Astrocyte (in vitro differentiated cells and primary cell): ENCODE results near the gene PIK3R1. TPM values are rescaled to one million over a fixed set of nuclear protein-coding genes. Genes with fewer than 3 reads are reported as not detected.
A peak's percentile ranks its signal among the peaks of the same experiment; 100 is the strongest.

Source experiments
- DNase-seq: peaks from one replicate; pipeline ENCODE4 v3.0.0-alpha.2; 2010; ENCODE audit warnings: low read depth
- FAIRE-seq: peaks from 2 replicates; lab custom pipeline; 2011; peaks lifted over from hg19 to GRCh38; lab: Jason Lieb, UNC
- H2AFZ ChIP-seq: 2 replicates; pipeline ENCODE4 v1.6.0; 2012; ENCODE audit warnings: low read depth, low read length, inconsistent platforms
- H3K27ac ChIP-seq: 2 replicates; pipeline ENCODE4 v1.5.1; 2011; ENCODE audit warnings: low read depth, low read length, inconsistent platforms
- H3K27me3 ChIP-seq: 2 replicates; pipeline ENCODE4 v1.6.0; 2011; ENCODE audit warnings: low read length, inconsistent platforms; ENCODE audit not compliant: insufficient read depth
- H3K36me3 ChIP-seq: 2 replicates; pipeline ENCODE4 v1.5.1; 2011; ENCODE audit warnings: low read length, inconsistent platforms; ENCODE audit not compliant: insufficient read depth
- H3K4me1 ChIP-seq: 2 replicates; pipeline ENCODE4 v1.5.1; 2011; ENCODE audit warnings: low read length, inconsistent platforms; ENCODE audit not compliant: insufficient read depth
- H3K4me2 ChIP-seq: 2 replicates; pipeline ENCODE4 v1.6.0; 2012; ENCODE audit warnings: low read length, inconsistent platforms
- H3K4me3 ChIP-seq: 2 replicates; pipeline ENCODE4 v1.5.1; 2011; ENCODE audit warnings: low read depth, mild to moderate bottlenecking, low read length, inconsistent platforms; ENCODE audit not compliant: insufficient read depth
- H3K79me2 ChIP-seq: 2 replicates; pipeline ENCODE4 v1.6.0; 2012; ENCODE audit warnings: mild to moderate bottlenecking, low read length, inconsistent platforms; ENCODE audit not compliant: insufficient read depth
- H3K9ac ChIP-seq: 2 replicates; pipeline ENCODE4 v1.6.0; 2012; ENCODE audit warnings: mild to moderate bottlenecking, low read length, inconsistent platforms
- H3K9me3 ChIP-seq: 2 replicates; pipeline ENCODE4 v1.5.1; 2012; ENCODE audit warnings: low read depth, mild to moderate bottlenecking, low read length, inconsistent platforms; ENCODE audit not compliant: insufficient read depth
- H4K20me1 ChIP-seq: 2 replicates; pipeline ENCODE4 v1.6.0; 2012; ENCODE audit warnings: low read length, inconsistent platforms; ENCODE audit not compliant: insufficient read depth
- H3K27ac Mint-ChIP-seq: one replicate; pipeline ENCODE4 v1.8.0; 2021; ENCODE audit warnings: mild to moderate bottlenecking, mixed read lengths; ENCODE audit not compliant: unreplicated experiment
- H3K27me3 Mint-ChIP-seq: one replicate; pipeline ENCODE4 v1.8.0; 2021; ENCODE audit warnings: low read depth, mixed read lengths; ENCODE audit not compliant: unreplicated experiment
- H3K36me3 Mint-ChIP-seq: one replicate; pipeline ENCODE4 v1.8.0; 2021; ENCODE audit warnings: low read depth, mixed read lengths; ENCODE audit not compliant: unreplicated experiment
- H3K4me1 Mint-ChIP-seq: one replicate; pipeline ENCODE4 v1.8.0; 2021; ENCODE audit warnings: low read depth, mixed read lengths; ENCODE audit not compliant: unreplicated experiment
- H3K4me3 Mint-ChIP-seq: one replicate; pipeline ENCODE4 v1.8.0; 2021; ENCODE audit warnings: mild to moderate bottlenecking, moderate library complexity, mixed read lengths; ENCODE audit not compliant: unreplicated experiment
- H3K9me3 Mint-ChIP-seq: one replicate; pipeline ENCODE4 v1.8.0; 2021; ENCODE audit warnings: mild to moderate bottlenecking, mixed read lengths; ENCODE audit not compliant: unreplicated experiment
- EZH2 ChIP-seq: IDR thresholded peaks from 2 replicates; pipeline ENCODE4 v1.6.1; 2012; ENCODE audit warnings: mild to moderate bottlenecking, low read length, inconsistent platforms; ENCODE audit not compliant: insufficient read depth
- total RNA-seq: library from RNA; stranded (reverse); gene quantifications from 2 replicates; pipeline ENCODE4 v1.2.1, GENCODE V29; 2021
- TF ChIP-seq, protein P1 (sequence below): IDR thresholded peaks from 2 replicates; pipeline ENCODE4 v1.5.1; 2011; ENCODE audit warnings: low read depth, mild to moderate bottlenecking, inconsistent platforms, low read length, moderate library complexity; ENCODE audit not compliant: insufficient read depth

PIK3R1 gene
- total RNA-seq, 1 donor from 2014 or later: 25.7 TPM

DNA sequence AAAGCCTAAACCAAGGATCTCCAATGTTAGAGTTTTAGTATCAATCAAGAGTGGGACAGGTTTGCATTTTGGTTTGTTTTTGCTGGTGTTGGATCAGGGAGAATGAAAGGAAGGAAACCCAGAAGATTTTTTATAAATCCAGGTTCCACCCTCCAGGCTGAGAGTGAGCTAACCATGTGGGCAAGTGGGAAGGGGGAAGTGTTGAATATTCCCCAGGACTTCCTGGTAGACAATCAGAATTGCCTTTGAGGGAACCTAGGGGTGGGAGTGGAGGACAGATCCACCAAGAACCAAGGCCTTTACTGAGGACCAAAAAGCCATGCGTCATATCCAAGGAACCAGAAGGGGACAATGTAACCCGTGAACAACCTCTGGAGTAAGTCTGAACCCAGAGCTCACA lies 33.5 kb upstream of the PIK3R1 start:
- Histone ChIP-seq H3K27me3 (no peaks in the 10 kb centered on the region), H3K9me3 (no peaks in the 10 kb centered on the region), H3K9ac (no peak overlapping the region), H3K27ac (no peak overlapping the region), H4K20me1 (no peaks in the 10 kb centered on the region), H3K4me1 (peaks cover under 1% of the 10 kb centered on the region), H3K36me3 (no peaks in the 10 kb centered on the region), H2AFZ (no peak overlapping the region), H3K4me3 (no peak overlapping the region), H3K4me2 (no peak overlapping the region), H3K79me2 (no peaks in the 10 kb centered on the region)
- H3K27me3 Mint-ChIP-seq: peaks cover 3% of the 10 kb centered on the region
- H3K27ac Mint-ChIP-seq: no peak overlapping the region
- H3K9me3 Mint-ChIP-seq: peaks cover 2% of the 10 kb centered on the region
- no peak for DNase-seq
- H3K4me3 Mint-ChIP-seq: no peak overlapping the region
- no peak for FAIRE-seq
- TF ChIP-seq, protein P1, sequence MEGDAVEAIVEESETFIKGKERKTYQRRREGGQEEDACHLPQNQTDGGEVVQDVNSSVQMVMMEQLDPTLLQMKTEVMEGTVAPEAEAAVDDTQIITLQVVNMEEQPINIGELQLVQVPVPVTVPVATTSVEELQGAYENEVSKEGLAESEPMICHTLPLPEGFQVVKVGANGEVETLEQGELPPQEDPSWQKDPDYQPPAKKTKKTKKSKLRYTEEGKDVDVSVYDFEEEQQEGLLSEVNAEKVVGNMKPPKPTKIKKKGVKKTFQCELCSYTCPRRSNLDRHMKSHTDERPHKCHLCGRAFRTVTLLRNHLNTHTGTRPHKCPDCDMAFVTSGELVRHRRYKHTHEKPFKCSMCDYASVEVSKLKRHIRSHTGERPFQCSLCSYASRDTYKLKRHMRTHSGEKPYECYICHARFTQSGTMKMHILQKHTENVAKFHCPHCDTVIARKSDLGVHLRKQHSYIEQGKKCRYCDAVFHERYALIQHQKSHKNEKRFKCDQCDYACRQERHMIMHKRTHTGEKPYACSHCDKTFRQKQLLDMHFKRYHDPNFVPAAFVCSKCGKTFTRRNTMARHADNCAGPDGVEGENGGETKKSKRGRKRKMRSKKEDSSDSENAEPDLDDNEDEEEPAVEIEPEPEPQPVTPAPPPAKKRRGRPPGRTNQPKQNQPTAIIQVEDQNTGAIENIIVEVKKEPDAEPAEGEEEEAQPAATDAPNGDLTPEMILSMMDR: no peak
- TF ChIP-seq EZH2: no peak
- peaks cover 8% of the 10 kb centered on the region for H3K4me1 Mint-ChIP-seq
- H3K36me3 Mint-ChIP-seq: no peaks in the 10 kb centered on the region

DNA sequence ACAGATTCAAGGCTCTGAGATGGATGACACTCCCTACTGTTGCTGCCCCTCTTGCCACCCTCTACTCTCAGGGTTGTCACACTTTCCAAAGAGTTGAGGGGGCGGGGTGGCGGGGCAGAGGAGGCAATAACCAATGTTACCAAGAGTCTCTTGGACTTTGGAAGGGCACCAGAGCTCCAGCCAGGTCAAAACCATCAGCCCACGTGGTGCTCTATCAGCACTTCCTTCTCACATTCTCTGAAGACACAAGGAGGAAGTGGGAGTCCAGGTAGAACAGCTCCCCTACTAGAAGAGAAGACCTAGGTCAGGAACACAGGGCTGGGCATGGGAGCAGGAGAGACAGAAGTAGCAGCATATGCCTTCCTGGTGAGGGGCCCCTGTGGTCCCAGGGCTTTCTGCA lies 33.0 kb upstream of the PIK3R1 start:
- TF ChIP-seq, protein P1: no peak
- TF ChIP-seq EZH2: no peak
- DNase-seq (no peak), FAIRE-seq (no peak)
- Histone ChIP-seq H3K27ac (no peak overlapping the region), H4K20me1 (no peaks in the 10 kb centered on the region), H3K36me3 (no peaks in the 10 kb centered on the region), H3K9ac (no peak overlapping the region), H3K4me2 (no peak overlapping the region), H3K9me3 (no peaks in the 10 kb centered on the region), H3K4me3 (no peak overlapping the region), H2AFZ (no peak overlapping the region), H3K27me3 (no peaks in the 10 kb centered on the region), H3K4me1 (peaks cover 5% of the 10 kb centered on the region), H3K79me2 (no peaks in the 10 kb centered on the region)
- Mint-ChIP-seq H3K4me3 (no peak overlapping the region), H3K4me1 (peaks cover 8% of the 10 kb centered on the region), H3K27ac (no peak overlapping the region), H3K27me3 (peaks cover 6% of the 10 kb centered on the region), H3K36me3 (no peaks in the 10 kb centered on the region), H3K9me3 (peaks cover 2% of the 10 kb centered on the region)

DNA sequence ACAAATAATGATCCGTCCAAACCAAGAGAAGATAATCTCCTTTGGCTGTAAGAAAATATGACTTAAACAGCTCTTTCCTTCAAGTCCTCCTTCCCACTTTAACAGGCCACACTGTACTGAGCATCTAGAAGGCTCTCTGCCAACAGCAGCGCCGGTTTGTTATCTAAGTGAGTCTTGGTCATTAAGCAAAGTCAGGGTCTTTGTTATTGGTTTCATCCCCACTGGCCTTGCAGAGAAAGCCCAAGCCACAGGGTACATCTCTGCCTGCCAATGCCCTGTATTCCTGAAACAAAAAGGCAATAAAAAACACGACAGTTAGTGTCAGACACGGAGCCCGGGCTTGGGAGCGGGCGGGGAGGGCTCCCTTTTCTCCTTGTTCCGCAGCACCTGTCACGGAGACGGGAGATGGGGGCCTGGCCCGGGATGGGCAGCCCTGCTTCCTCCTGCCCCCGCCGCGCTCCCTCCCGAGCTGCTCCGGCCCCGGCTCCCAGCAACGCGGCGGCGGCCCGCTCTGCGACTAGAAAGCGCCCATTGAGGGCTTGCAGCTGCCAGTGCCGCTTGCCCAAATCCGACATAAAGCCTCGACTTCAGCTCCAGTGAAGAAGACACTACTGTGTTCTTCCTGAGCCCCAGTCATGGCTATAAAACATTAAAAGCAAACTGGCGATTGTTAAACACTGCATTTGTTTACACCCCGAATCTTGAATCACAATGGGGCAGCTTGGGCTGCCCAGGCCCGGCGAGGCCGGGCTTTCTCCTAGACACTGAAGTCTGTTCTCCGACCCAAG lies 28.1 kb upstream of the PIK3R1 start:
- no peaks in the 10 kb centered on the region for H3K27me3 ChIP-seq
- DNase-seq: peak; percentile 73
- Mint-ChIP-seq H3K27me3 (peaks cover 4% of the 10 kb centered on the region), H3K27ac (peak overlapping the region; percentile 58), H3K36me3 (no peaks in the 10 kb centered on the region), H3K9me3 (no peaks in the 10 kb centered on the region), H3K4me1 (peaks cover 4% of the 10 kb centered on the region), H3K4me3 (peak overlapping the region; percentile 71)
- peak overlapping the region; percentile 84 for H3K4me2 ChIP-seq
- no peak for FAIRE-seq
- no peaks in the 10 kb centered on the region for H3K36me3 ChIP-seq
- no peaks in the 10 kb centered on the region for H3K79me2 ChIP-seq
- H3K9me3 ChIP-seq: no peaks in the 10 kb centered on the region
- TF ChIP-seq, protein P1: no peak
- no peak for TF ChIP-seq EZH2
- peak overlapping the region; percentile 45 for H3K9ac ChIP-seq
- no peaks in the 10 kb centered on the region for H4K20me1 ChIP-seq
- H2AFZ ChIP-seq: peak overlapping the region; percentile 78
- peaks cover 11% of the 10 kb centered on the region for H3K4me1 ChIP-seq
- H3K4me3 ChIP-seq: peak overlapping the region; percentile 49
- no peak overlapping the region for H3K27ac ChIP-seq
